NCI-H2171 (cell line): ENCODE results near the gene CEP85L.
"Not testable (repeated sequence)": the region's sequence is repeated elsewhere in the genome, so short reads cannot be mapped to it uniquely, and the experiment has no call there.

Experiments used
- DNase-seq: peaks from one replicate; lab custom pipeline; 2025; lab: John Stamatoyannopoulos, UW

Gene CEP85L

GRCh38 chr6:118495485-118496280, 155.7 kb downstream of the CEP85L start:
- DNase-seq = no peak

DNA sequence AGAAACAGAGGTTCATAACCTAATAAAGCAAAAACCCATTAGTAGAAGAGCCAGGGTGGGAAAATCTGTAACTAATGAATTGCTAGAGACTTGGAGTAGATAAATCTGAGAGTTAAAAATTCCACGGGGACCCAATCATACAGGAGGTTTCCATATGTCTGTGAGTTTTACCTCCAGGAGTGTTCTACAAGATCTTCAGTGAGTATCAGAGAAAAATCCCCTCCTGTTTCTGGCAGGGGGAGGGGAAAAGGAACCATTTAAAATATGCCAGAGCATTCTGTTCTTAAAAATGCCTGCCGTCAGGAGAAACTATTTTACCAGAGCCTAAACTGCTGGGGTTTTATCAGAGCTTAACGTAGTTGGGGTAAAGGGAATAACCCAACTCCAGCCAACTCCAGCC, 157.3 kb downstream of the CEP85L start:
- no peak for DNase-seq

DNA sequence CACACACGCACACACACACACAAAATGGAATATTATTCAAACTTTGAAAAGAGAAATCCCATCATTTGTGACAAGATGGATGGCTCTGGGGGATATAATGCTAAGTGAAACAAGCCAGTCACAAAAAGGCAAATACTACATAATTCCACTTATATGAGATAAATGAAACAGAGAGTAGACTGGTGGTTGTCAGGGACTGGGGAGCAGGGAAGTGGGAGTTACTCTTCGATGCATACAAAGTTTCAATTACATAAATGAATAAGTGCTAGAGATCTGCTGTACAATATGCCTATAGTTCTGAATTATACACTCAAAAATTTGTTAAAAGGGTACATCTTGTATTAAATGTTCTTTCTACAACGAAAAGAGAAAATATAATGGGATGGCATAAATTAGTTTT, 161.4 kb downstream of the CEP85L start:
- DNase-seq = no peak

- DNase-seq = no peak
Observed at GRCh38 chr6:118488631-118489030, 162.8 kb downstream of the CEP85L start.

DNA sequence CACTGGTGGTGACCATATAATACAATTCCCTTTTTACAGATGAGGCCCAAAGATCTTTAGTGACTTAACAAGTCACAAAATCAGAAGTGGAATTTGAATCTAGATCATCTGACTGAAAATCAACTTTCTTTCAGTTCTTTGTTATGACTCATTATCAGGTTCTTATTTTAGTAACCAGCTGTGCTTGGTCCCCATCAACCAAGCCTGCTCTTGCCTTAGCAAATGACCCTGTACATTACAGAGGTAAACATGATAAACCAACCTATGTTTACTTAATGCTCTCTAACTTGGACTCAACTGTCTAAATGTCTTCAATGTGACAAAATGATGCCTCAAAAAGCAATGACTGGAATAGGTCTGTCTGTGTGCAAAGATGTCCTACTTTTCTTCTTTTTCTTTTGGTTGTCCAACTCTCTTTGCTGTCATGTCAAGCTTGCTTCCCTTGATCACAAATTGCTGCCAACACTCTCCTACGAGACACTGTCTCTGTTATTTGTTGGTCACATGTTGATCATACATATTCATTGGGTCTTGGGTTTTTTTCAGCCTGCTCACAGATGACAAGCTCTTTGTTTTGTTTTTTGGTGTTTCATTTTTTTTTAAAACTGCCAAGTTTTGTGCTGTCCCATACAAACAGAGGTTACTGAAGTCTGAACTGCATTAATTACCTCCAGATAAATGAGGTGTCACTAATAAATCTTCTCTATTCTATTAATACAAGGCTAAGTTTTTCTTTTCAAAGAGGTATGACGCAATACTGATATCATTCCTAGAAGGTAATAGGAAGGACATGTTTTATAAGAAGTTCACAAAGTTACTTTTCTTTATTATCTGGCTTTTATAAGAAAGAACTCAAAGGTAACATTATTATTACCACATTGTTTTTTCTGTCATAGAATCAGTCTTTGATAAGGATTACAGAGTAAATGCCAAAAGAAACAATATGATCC, 165.5 kb downstream of the CEP85L start:
- DNase-seq = no peak

- DNase-seq = no peak
Observed at GRCh38 chr6:118476551-118476950, 174.8 kb downstream of the CEP85L start.

GRCh38 chr6:118473266-118473665, 178.1 kb downstream of the CEP85L start:
- DNase-seq = no peak

DNA sequence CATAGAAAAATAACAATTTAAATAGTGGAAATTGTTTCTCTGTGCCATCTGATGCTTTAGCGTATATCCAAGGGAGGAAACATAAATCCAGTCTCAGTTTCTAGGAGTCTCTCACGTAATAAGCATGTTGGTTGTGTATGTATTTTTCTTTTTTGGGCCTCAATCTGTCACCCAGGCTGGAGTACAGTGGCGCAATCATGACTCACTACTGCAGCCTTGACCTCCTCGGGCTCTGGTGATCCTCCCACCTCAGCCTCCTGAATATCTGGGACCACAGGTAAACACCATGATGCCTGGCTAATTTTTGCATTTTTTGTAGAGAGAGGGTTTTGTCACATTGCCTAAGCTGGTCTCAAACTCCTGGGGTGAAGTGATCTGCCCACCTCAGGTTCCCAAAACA, 181.9 kb downstream of the CEP85L start:
- DNase-seq = no peak

- no peak for DNase-seq
Observed at GRCh38 chr6:118468682-118469465, 182.5 kb downstream of the CEP85L start.

DNA sequence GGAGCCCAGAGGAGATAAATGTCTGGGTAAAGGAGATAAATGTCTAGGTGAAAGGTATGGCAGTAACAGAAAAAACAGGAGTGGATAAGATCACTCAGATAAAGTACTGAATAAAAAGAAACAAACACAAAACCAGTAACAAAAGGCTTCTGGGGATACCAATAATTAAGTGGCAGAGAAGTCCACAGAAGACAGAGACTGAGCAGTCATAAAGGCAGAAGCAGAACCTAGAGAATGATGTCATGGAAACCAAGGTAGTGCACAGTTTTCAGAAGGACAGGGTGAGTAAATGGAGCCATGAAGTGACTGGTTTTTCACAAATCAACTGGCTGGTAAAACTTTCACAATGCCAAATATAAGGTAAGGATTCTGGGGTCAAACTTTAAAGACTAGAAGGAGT, 184.2 kb downstream of the CEP85L start:
- no peak for DNase-seq

- DNase-seq = no peak
Observed at GRCh38 chr6:118464620-118465019, 186.8 kb downstream of the CEP85L start.

DNA sequence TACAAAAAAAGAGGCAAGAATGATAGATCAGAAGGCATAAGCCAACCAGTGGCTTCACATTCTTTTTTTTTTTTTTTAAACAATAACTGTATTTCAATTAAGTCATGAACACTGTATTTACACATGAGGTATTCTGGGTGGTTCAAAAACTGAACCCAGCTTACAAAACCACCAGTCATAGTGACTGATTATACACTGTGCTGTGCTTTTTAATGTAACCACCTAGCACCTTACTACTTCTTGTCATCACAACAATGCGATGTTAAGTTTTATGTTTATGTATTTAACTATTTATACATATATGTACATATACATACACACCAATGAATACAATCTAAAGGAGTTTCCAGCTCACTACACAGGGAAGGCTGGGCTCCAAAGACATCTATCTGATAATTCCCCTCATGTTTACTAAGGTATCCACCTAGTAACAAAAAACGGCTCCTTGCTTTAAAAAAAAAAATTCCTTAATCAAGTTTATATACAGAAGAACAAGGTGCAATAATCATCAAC, 190.4 kb downstream of the CEP85L start:
- no peak for DNase-seq

GRCh38 chr6:118456982-118457381, 194.4 kb downstream of the CEP85L start:
- DNase-seq = no peak

- DNase-seq = no peak
Observed at GRCh38 chr6:118451839-118452238, 199.6 kb downstream of the CEP85L start.

GRCh38 chr6:118444796-118445195, 206.6 kb downstream of the CEP85L start:
- no peak for DNase-seq

DNA sequence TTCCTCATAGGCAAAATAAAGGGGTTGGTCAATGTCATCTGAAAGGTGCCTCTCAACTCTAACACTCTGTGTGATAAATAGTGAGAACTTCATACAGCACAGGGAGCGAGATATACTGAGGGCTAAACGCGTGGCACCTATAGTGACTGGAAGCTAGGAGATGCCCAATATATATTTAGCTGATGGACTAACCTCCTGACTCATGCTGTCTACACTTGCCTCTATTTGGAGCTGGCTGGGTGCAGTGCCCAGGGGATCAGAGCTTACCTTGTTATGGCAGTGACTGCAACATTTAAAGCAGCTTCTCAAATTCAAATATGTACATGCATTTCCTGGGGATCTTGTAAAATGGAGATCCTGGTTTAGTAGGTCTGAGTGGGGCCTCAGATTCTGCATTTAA, 214.9 kb downstream of the CEP85L start:
- no peak for DNase-seq

DNA sequence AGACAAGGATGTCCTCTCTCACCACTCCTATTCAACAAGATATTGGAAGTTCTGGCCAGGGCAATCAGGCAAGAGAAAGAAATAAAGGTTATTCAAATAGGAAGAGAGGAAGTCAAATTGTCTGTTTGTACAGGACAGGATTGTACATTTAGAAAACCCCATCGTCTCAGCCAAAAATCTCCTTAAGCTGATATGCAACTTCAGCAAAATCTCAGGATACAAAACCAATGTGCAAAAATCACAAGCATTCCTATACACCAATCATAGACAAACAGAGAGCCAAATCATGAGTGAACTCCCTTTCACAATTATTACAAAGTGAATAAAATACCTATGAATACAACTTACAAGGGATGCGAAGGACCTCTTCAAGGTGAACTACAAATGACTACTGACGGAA, 217.2 kb downstream of the CEP85L start:
- DNase-seq = not testable (repeated sequence)

DNA sequence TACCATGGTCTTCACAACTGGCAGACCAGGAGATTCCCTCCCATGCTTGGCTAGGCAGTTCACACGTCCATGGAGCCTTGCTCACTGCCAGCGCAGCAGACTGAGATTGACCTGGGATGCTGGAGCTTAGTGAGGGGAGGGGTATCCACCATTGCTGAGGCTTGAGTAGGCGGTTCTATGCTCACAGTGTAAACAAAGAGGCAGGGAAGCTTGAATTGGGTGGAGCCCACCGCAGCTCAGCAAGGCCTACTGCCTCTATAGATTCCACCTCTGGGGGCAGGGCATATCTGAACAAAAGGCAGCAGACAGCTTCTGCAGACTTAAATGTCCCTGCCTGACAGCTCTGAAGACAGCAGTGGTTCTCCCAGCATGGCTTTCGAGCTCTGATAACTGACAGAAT, 230.1 kb downstream of the CEP85L start:
- not testable (repeated sequence) for DNase-seq

DNA sequence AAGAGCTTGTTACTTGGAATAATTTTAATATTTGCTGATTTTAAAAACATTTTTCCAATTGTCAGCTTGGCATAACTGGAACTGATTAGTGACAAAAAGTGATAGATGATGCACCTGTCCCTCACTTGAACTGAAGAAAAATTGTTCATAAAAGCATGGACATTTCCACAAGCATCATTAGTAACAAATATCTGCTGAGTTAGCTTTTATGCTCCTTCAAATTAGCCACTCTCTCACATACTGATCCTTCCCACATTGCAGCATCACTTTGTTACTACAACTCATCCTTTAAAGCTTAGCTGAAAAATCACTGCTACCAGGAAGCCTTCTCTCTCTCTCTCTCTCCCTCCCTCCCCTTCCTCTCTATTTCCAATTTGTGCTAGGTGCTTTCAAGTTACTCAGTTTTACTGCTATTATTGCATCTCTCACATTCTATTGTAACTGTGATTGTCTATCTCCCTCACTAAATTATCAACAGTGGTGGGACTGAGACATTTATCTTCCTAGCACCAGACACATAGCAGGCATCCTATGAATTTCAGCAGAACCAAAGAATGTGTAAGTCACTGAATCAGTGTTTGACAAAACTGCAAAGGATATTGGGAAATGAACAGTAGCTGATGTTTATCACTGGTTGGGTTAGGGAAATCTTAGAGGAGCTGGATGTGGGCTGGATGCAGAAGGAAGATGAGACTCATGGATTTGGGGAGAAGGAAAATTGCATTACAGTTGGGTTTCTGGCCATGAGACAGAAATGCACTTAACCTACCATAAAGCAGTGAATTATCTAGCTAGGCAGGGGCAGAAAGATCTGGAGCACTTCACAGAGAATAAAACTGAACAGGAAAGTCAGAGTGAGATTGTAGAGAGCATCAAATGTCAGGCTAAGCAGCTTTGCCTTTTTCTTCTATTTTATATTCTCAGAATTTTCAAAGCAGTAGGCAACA, 231.7 kb downstream of the CEP85L start:
- DNase-seq = no peak
